HCT116 (cell line): ENCODE results near the gene GRIK2. TPM values are rescaled to one million over a fixed set of nuclear protein-coding genes. Genes with fewer than 3 reads are reported as not detected.

Experiments used
- ATAC-seq: fragments of 200-7000 bp; cut with Tn5 transposase; 2 replicates; pipeline ENCODE4 v1.9.1; 2020; ENCODE audit warnings: mild to moderate bottlenecking, moderate library complexity
- BruUV-seq: library from RNA; stranded (reverse); fragments of 400-500 nt; replicated peaks from 2 replicates; lab custom pipeline; 2021; lab: Mats Ljungman, UMichigan
- CTCF ChIA-PET: fragments of 300-600 bp; sonication (Branson Sonifier 250); formaldehyde crosslinking; loops from one replicate; lab custom pipeline; 2021; ENCODE audit warnings: antibody characterized with exemption; lab: Charles Lee
- POLR2A ChIA-PET: fragments of 300-600, 350-600 bp; sonication (Branson Sonifier 250); formaldehyde crosslinking; loops from one replicate; lab custom pipeline; 2021; ENCODE audit warnings: antibody characterized with exemption; lab: Charles Lee
- RAD21 ChIA-PET, 2 experiments: fragments of 300-600 bp; sonication (Branson Sonifier 250); formaldehyde crosslinking; loops; one replicate each; lab custom pipeline; 2023; ENCODE audit warnings: low total read pairs in 2 of 2; ENCODE audit not compliant: uncharacterized antibody in 2 of 2, unreplicated experiment in 2 of 2, low non-redundant PET in 1 of 2; lab: Charles Lee
- DNase-seq: peaks from one replicate; pipeline ENCODE4 v3.0.0-alpha.2; 2010; ENCODE audit warnings: low read depth, low spot score
- H2AFZ ChIP-seq: fragments of 200-600 bp; shearing (Covaris generic), sonication (generic); 2 replicates; pipeline ENCODE4 v1.6.1; 2017; ENCODE audit warnings: low read depth, mixed run types, mixed read lengths, antibody characterized with exemption, low read length; ENCODE audit not compliant: poor library complexity, severe bottlenecking
- H3K27ac ChIP-seq: 2 replicates; pipeline ENCODE4 v1.5.1; 2012; ENCODE audit warnings: low read depth, low read length
- H3K27me3 ChIP-seq: fragments of 200-600 bp; sonication (generic); 2 replicates; pipeline ENCODE4 v1.6.1; 2016; ENCODE audit warnings: mixed run types, low read length, mixed read lengths; ENCODE audit not compliant: insufficient read depth
- H3K36me3 ChIP-seq, 2 experiments: fragments of 200-500 bp in 1 of 2; fragments of 200-600 bp in 1 of 2; sonication (Bioruptor generic) in 1 of 2; sonication (generic) in 1 of 2; 2 replicates each; pipeline versions ENCODE4 v1.5.1 to v1.6.1; 2014 to 2016; ENCODE audit warnings: low read length in 2 of 2, inconsistent platforms in 1 of 2, mixed read lengths in 1 of 2, mixed run types in 1 of 2; ENCODE audit not compliant: insufficient read depth in 2 of 2, control insufficient read depth in 1 of 2
- H3K4me1 ChIP-seq, 2 experiments: fragments of 200-600 bp in 1 of 2; sonication (generic) in 1 of 2; 2 replicates each; pipeline versions ENCODE4 v1.5.1 to v1.6.1; 2012 to 2017; ENCODE audit warnings: low read length in 2 of 2, inconsistent platforms in 1 of 2, mild to moderate bottlenecking in 1 of 2, mixed read lengths in 1 of 2, mixed run types in 1 of 2, moderate library complexity in 1 of 2; ENCODE audit not compliant: insufficient read depth in 2 of 2, control insufficient read depth in 1 of 2
- H3K4me2 ChIP-seq: fragments of 200-600 bp; sonication (generic); 2 replicates; pipeline ENCODE4 v1.6.1; 2017; ENCODE audit warnings: mixed run types, low read length, mixed read lengths
- H3K4me3 ChIP-seq, 2 experiments: fragments of 200-600 bp in 1 of 2; sonication (generic) in 1 of 2; replicated peaks in 1 of 2; 2 replicates each; pipeline ENCODE4 v1.5.1; 2011 to 2016; ENCODE audit warnings: low read length in 2 of 2, control low read depth in 1 of 2, low read depth in 1 of 2, mild to moderate bottlenecking in 1 of 2, mixed read lengths in 1 of 2, mixed run types in 1 of 2
- H3K79me2 ChIP-seq: fragments of 200-600 bp; sonication (generic); 2 replicates; pipeline ENCODE4 v1.6.1; 2017; ENCODE audit warnings: mild to moderate bottlenecking, mixed run types, low read length, moderate library complexity, mixed read lengths; ENCODE audit not compliant: insufficient read depth
- H3K9ac ChIP-seq: fragments of 200-600 bp; sonication (generic); 2 replicates; pipeline ENCODE4 v1.6.1; 2016; ENCODE audit warnings: low read length, mixed read lengths
- H3K9me2 ChIP-seq: fragments of 200-600 bp; sonication (generic), shearing (Covaris generic); 2 replicates; pipeline ENCODE4 v1.6.1; 2017; ENCODE audit warnings: mixed run types, mild to moderate bottlenecking, moderate library complexity; ENCODE audit not compliant: insufficient read depth
- H3K9me3 ChIP-seq, 2 experiments: fragments of 200-500 bp in 1 of 2; fragments of 200-600 bp in 1 of 2; sonication (Bioruptor generic) in 1 of 2; sonication (generic) in 1 of 2; 2 replicates each; pipeline ENCODE4 v1.6.1; 2014 to 2017; ENCODE audit warnings: low read length in 2 of 2, mixed read lengths in 2 of 2, inconsistent platforms in 1 of 2, low read depth in 1 of 2, mild to moderate bottlenecking in 1 of 2, mixed run types in 1 of 2, moderate library complexity in 1 of 2; ENCODE audit not compliant: control insufficient read depth in 1 of 2, insufficient read depth in 1 of 2
- H4K20me1 ChIP-seq: fragments of 200-600 bp; sonication (generic), shearing (Covaris generic); 2 replicates; pipeline ENCODE4 v1.6.1; 2017; ENCODE audit warnings: mixed run types, mild to moderate bottlenecking, moderate library complexity; ENCODE audit not compliant: insufficient read depth
- ATF3 ChIP-seq: IDR thresholded peaks from 2 replicates; pipeline ENCODE4 v1.6.1; 2012
- CBX3 ChIP-seq: IDR thresholded peaks from 2 replicates; pipeline ENCODE4 v1.6.1; 2012; ENCODE audit warnings: low read depth
- CEBPB ChIP-seq: IDR thresholded peaks from 2 replicates; pipeline ENCODE4 v1.6.1; 2012; ENCODE audit warnings: low read depth
- CTCF ChIP-seq, 3 experiments: fragments of 200-600 bp in 1 of 3; sonication (generic) in 1 of 3; IDR thresholded peaks in 2 of 3; conservative IDR thresholded peaks in 1 of 3; 2 replicates each; pipeline ENCODE4 v1.5.1; 2012 to 2017; ENCODE audit warnings: low read depth in 2 of 3, low read length in 2 of 3, antibody characterized with exemption in 1 of 3, borderline replicate concordance in 1 of 3, control low read depth in 1 of 3, mild to moderate bottlenecking in 1 of 3, mixed read lengths in 1 of 3, mixed run types in 1 of 3, moderate library complexity in 1 of 3; ENCODE audit not compliant: insufficient read depth in 1 of 3
- EGR1 ChIP-seq: IDR thresholded peaks from 2 replicates; pipeline ENCODE4 v1.6.1; 2012; ENCODE audit warnings: low read depth
- EZH2 ChIP-seq: fragments of 200-600 bp; sonication (generic); IDR thresholded peaks from 2 replicates; pipeline ENCODE4 v1.6.1; 2017; ENCODE audit warnings: antibody characterized with exemption, mixed run types
- EZH2phosphoT487 ChIP-seq: fragments of 200-600 bp; IDR thresholded peaks from 2 replicates; pipeline ENCODE4 v1.6.1; 2018; ENCODE audit warnings: antibody characterized with exemption, borderline replicate concordance
- POLR2AphosphoS5 ChIP-seq: IDR thresholded peaks from 2 replicates; pipeline ENCODE4 v1.6.1; 2011; ENCODE audit warnings: mild to moderate bottlenecking, low read depth, low read length, moderate library complexity
- RAD21 ChIP-seq: IDR thresholded peaks from 2 replicates; pipeline ENCODE4 v1.6.1; 2012; ENCODE audit warnings: low read depth, mild to moderate bottlenecking
- SIN3A ChIP-seq: IDR thresholded peaks from 2 replicates; pipeline ENCODE4 v1.6.1; 2012; ENCODE audit warnings: low read depth
- SP1 ChIP-seq: IDR thresholded peaks from 2 replicates; pipeline ENCODE4 v1.6.1; 2012; ENCODE audit warnings: low read depth
- TCF7L2 ChIP-seq: IDR thresholded peaks from 2 replicates; pipeline ENCODE4 v1.7.0; 2011; ENCODE audit warnings: borderline replicate concordance, inconsistent platforms; ENCODE audit not compliant: insufficient read depth, insufficient read length; ENCODE audit errors: extremely low read depth
- YY1 ChIP-seq: IDR thresholded peaks from 2 replicates; pipeline ENCODE4 v1.6.1; 2011; ENCODE audit warnings: low read length, low read depth, moderate library complexity, mild to moderate bottlenecking; ENCODE audit not compliant: insufficient replicate concordance; ENCODE audit errors: extremely low read depth
- ZFX ChIP-seq: fragments of 450-650 bp; IDR thresholded peaks from 2 replicates; pipeline ENCODE4 v1.6.1; 2017
- ZNF274 ChIP-seq: fragments of 200-500 bp; sonication (Bioruptor generic); IDR thresholded peaks from 2 replicates; pipeline ENCODE4 v1.6.1; 2014; ENCODE audit warnings: mild to moderate bottlenecking, low read depth, low read length, inconsistent platforms
- intact Hi-C: fragments of 100-400 bp; cut with micrococcal nuclease; formaldehyde crosslinking; loops from 2 replicates; pipeline ENCODE4 v1.10.0; 2022
- total RNA-seq: library from RNA; stranded (reverse); gene quantifications from one replicate; pipeline ENCODE4 v1.2.1, GENCODE V29; 2021; ENCODE audit not compliant: unreplicated experiment
- TF ChIP-seq, protein P1 (sequence below): IDR thresholded peaks from 2 replicates; pipeline ENCODE4 v1.6.1; 2012; ENCODE audit warnings: low read depth
- TF ChIP-seq, protein P2 (sequence below): IDR thresholded peaks from 2 replicates; pipeline ENCODE4 v1.6.1; 2012

GRIK2 gene
- total RNA-seq, 1 experiment from 2014 or later, result 0.64 TPM

GRCh38 chr6:101400326-101401135 is 7.0 kb downstream of the GRIK2 start:
- ATAC-seq (no peak), DNase-seq (no peak)
- H3K27ac ChIP-seq, result no peak overlapping the region
- H3K4me3 ChIP-seq, result no peak overlapping the region
- no peaks in the 10 kb centered on the region for H3K79me2 ChIP-seq
- ChIA-PET CTCF (no interaction called here), POLR2A (no interaction called here), RAD21 (no interaction called here)
- H3K4me2 ChIP-seq, result no peak overlapping the region
- TF ChIP-seq TCF7L2, result no peak
- TF ChIP-seq POLR2AphosphoS5, result no peak
- TF ChIP-seq CTCF (IDR thresholded peaks at IDR 0.05 in 2 of 3, conservative IDR thresholded peaks at IDR 0.05 in 1 of 3; ENCODE audit: borderline replicate concordance in 1 of 3, insufficient read depth in 1 of 3, low read depth in 2 of 3, low read length in 2 of 3), result no peak
- TF ChIP-seq, protein P1, sequence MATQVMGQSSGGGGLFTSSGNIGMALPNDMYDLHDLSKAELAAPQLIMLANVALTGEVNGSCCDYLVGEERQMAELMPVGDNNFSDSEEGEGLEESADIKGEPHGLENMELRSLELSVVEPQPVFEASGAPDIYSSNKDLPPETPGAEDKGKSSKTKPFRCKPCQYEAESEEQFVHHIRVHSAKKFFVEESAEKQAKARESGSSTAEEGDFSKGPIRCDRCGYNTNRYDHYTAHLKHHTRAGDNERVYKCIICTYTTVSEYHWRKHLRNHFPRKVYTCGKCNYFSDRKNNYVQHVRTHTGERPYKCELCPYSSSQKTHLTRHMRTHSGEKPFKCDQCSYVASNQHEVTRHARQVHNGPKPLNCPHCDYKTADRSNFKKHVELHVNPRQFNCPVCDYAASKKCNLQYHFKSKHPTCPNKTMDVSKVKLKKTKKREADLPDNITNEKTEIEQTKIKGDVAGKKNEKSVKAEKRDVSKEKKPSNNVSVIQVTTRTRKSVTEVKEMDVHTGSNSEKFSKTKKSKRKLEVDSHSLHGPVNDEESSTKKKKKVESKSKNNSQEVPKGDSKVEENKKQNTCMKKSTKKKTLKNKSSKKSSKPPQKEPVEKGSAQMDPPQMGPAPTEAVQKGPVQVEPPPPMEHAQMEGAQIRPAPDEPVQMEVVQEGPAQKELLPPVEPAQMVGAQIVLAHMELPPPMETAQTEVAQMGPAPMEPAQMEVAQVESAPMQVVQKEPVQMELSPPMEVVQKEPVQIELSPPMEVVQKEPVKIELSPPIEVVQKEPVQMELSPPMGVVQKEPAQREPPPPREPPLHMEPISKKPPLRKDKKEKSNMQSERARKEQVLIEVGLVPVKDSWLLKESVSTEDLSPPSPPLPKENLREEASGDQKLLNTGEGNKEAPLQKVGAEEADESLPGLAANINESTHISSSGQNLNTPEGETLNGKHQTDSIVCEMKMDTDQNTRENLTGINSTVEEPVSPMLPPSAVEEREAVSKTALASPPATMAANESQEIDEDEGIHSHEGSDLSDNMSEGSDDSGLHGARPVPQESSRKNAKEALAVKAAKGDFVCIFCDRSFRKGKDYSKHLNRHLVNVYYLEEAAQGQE, result no peak
- TF ChIP-seq YY1, result no peak
- no peak for TF ChIP-seq EGR1
- no peak for TF ChIP-seq ATF3
- TF ChIP-seq RAD21, result no peak
- TF ChIP-seq CEBPB, result no peak
- TF ChIP-seq ZNF274, result no peak
- no peak for TF ChIP-seq CBX3
- TF ChIP-seq EZH2, result no peak
- no peak for TF ChIP-seq SIN3A
- TF ChIP-seq, protein P2, sequence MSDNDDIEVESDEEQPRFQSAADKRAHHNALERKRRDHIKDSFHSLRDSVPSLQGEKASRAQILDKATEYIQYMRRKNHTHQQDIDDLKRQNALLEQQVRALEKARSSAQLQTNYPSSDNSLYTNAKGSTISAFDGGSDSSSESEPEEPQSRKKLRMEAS, result no peak
- TF ChIP-seq SP1, result no peak
- TF ChIP-seq EZH2phosphoT487, result no peak
- TF ChIP-seq ZFX, result no peak
- no peaks in the 10 kb centered on the region; the same call in 1 of the 2 replicates for H4K20me1 ChIP-seq
- no peaks in the 10 kb centered on the region for H3K9me2 ChIP-seq
- no peaks in the 10 kb centered on the region for H3K9me3 ChIP-seq
- H3K36me3 ChIP-seq, result no peaks in the 10 kb centered on the region
- H3K9ac ChIP-seq, result no peak overlapping the region
- no peaks in the 10 kb centered on the region for H3K27me3 ChIP-seq
- no peaks in the 10 kb centered on the region for H3K4me1 ChIP-seq
- no TSS peak for BruUV-seq
- H2AFZ ChIP-seq, result no peak overlapping the region
- intact Hi-C loops, result no loop called here
